Measurements from ENCODE around the gene MED31. TPM values are rescaled to one million over a fixed set of nuclear protein-coding genes. Genes with fewer than 3 reads are reported as not detected.

Gene MED31
- 10.3 and 12.9 TPM in 2 replicates for total RNA-seq

GRCh38 chr17:6651354-6651918 is at the start of gene MED31, which contains the start of gene C17orf100:
Gene MED31, minus strand, starts transcription at chr17:6651605. Its CDS starts 77 bp downstream, at chr17:6651528.
Gene C17orf100, plus strand, starts transcription at chr17:6651762. Its CDS starts 152 bp downstream, at chr17:6651914.

GRCh38 chr17:6640536-6641246 is 10.7 kb downstream of the MED31 start, which contains the start of the genes KIAA0753 and TXNDC17:
Gene KIAA0753, minus strand, starts transcription at chr17:6640711. Its CDS starts 5,608 bp downstream, at chr17:6635103.
Gene TXNDC17, plus strand, starts transcription at chr17:6641060. Its CDS starts 23 bp downstream, at chr17:6641083.

Other genes with a start within 250 kb of the MED31 start
- not detected in 2 replicates for gene AIPL1, start 216.5 kb downstream of the MED31 start, total RNA-seq
- 8.8 and 20.2 TPM in 2 replicates for gene PIMREG, start 207.2 kb downstream of the MED31 start, total RNA-seq
- 2.2 and 2.7 TPM in 2 replicates for gene PITPNM3, start 95.0 kb downstream of the MED31 start, total RNA-seq
- gene KIAA0753, start 10.9 kb downstream of the MED31 start, total RNA-seq = 9.9 and 13.5 TPM in 2 replicates
- gene TXNDC17, start 10.5 kb downstream of the MED31 start, total RNA-seq = 102 and 157 TPM in 2 replicates
- 0.18 and 0.38 TPM in 2 replicates for gene C17orf100, start 157 bp upstream of the MED31 start, total RNA-seq
- not detected in 2 replicates for gene SLC13A5, start 61.8 kb upstream of the MED31 start, total RNA-seq
- 16.7 and 24.9 TPM in 2 replicates for gene XAF1, start 104.4 kb upstream of the MED31 start, total RNA-seq
- gene FBXO39, start 124.6 kb upstream of the MED31 start, total RNA-seq = 0.56 and 1.3 TPM in 2 replicates
- gene TEKT1, start 180.1 kb upstream of the MED31 start, total RNA-seq = not detected in 2 replicates